Measurements from ENCODE around the gene CYP2S1. TPM values are rescaled to one million over a fixed set of nuclear protein-coding genes. Genes with fewer than 3 reads are reported as not detected.

CYP2S1 gene
- total and polyA plus RNA-seq, 9 of the 15 experiments (the other 6 are each of a cell fraction or from before 2014, with no cell fraction given) = 0.07 to 1.9 (median 0.41) TPM

DNA sequence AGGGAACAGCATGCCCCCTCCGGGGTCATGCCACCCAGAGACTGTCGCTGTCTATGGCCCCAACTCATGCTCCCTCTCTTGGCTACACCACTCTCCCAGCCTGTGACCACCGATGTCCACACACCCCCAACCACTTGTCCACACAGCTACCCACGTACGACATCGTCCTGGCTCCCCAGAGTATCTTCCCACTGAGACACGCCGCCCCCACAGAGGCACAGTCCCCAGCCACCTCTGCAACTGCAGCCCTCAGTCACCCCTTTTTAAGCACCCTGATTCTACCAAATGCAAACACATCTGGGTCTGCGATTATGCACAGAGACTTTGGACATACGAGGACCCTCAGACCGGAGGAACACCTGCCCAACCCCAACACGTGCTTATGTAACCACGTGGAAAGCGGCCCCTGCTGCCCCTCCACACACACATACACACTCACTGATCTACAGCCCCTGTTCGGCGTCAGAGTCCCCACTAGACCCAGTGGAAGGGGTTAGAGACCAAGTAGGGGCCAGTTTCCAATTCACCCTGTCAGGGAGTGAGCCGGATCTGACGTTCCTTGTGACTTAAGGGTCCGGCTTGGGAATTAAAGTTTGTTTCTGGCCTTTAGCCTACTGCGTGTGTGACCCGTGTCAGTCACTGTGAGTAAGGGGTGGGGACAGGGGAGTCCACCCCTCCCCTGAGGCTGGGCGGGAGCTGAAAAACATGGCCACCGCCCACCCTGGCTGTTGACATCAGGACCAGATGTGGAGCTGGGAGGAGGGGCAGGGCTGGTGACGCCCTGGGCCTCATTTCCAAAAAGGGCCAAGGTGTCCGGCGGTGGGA is 14.1 kb downstream of the CYP2S1 start (continued):
- TF ChIP-seq, protein P1, sequence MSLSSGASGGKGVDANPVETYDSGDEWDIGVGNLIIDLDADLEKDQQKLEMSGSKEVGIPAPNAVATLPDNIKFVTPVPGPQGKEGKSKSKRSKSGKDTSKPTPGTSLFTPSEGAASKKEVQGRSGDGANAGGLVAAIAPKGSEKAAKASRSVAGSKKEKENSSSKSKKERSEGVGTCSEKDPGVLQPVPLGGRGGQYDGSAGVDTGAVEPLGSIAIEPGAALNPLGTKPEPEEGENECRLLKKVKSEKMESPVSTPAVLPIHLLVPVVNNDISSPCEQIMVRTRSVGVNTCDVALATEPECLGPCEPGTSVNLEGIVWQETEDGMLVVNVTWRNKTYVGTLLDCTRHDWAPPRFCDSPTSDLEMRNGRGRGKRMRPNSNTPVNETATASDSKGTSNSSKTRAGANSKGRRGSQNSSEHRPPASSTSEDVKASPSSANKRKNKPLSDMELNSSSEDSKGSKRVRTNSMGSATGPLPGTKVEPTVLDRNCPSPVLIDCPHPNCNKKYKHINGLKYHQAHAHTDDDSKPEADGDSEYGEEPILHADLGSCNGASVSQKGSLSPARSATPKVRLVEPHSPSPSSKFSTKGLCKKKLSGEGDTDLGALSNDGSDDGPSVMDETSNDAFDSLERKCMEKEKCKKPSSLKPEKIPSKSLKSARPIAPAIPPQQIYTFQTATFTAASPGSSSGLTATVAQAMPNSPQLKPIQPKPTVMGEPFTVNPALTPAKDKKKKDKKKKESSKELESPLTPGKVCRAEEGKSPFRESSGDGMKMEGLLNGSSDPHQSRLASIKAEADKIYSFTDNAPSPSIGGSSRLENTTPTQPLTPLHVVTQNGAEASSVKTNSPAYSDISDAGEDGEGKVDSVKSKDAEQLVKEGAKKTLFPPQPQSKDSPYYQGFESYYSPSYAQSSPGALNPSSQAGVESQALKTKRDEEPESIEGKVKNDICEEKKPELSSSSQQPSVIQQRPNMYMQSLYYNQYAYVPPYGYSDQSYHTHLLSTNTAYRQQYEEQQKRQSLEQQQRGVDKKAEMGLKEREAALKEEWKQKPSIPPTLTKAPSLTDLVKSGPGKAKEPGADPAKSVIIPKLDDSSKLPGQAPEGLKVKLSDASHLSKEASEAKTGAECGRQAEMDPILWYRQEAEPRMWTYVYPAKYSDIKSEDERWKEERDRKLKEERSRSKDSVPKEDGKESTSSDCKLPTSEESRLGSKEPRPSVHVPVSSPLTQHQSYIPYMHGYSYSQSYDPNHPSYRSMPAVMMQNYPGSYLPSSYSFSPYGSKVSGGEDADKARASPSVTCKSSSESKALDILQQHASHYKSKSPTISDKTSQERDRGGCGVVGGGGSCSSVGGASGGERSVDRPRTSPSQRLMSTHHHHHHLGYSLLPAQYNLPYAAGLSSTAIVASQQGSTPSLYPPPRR (CRISPR knock-in tag; IDR thresholded peaks at IDR 0.05; ENCODE audit: borderline replicate concordance) = no peak
- TF ChIP-seq, protein P2, sequence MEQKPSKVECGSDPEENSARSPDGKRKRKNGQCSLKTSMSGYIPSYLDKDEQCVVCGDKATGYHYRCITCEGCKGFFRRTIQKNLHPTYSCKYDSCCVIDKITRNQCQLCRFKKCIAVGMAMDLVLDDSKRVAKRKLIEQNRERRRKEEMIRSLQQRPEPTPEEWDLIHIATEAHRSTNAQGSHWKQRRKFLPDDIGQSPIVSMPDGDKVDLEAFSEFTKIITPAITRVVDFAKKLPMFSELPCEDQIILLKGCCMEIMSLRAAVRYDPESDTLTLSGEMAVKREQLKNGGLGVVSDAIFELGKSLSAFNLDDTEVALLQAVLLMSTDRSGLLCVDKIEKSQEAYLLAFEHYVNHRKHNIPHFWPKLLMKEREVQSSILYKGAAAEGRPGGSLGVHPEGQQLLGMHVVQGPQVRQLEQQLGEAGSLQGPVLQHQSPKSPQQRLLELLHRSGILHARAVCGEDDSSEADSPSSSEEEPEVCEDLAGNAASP (IDR thresholded peaks at IDR 0.05) = no peak
- TF ChIP-seq ARID3A (IDR thresholded peaks at IDR 0.05; ENCODE audit: borderline replicate concordance, low read depth, low read length) = no peak
- TF ChIP-seq ZNF184 (CRISPR knock-in tag; IDR thresholded peaks at IDR 0.05) = no peak
- TF ChIP-seq, protein P3, sequence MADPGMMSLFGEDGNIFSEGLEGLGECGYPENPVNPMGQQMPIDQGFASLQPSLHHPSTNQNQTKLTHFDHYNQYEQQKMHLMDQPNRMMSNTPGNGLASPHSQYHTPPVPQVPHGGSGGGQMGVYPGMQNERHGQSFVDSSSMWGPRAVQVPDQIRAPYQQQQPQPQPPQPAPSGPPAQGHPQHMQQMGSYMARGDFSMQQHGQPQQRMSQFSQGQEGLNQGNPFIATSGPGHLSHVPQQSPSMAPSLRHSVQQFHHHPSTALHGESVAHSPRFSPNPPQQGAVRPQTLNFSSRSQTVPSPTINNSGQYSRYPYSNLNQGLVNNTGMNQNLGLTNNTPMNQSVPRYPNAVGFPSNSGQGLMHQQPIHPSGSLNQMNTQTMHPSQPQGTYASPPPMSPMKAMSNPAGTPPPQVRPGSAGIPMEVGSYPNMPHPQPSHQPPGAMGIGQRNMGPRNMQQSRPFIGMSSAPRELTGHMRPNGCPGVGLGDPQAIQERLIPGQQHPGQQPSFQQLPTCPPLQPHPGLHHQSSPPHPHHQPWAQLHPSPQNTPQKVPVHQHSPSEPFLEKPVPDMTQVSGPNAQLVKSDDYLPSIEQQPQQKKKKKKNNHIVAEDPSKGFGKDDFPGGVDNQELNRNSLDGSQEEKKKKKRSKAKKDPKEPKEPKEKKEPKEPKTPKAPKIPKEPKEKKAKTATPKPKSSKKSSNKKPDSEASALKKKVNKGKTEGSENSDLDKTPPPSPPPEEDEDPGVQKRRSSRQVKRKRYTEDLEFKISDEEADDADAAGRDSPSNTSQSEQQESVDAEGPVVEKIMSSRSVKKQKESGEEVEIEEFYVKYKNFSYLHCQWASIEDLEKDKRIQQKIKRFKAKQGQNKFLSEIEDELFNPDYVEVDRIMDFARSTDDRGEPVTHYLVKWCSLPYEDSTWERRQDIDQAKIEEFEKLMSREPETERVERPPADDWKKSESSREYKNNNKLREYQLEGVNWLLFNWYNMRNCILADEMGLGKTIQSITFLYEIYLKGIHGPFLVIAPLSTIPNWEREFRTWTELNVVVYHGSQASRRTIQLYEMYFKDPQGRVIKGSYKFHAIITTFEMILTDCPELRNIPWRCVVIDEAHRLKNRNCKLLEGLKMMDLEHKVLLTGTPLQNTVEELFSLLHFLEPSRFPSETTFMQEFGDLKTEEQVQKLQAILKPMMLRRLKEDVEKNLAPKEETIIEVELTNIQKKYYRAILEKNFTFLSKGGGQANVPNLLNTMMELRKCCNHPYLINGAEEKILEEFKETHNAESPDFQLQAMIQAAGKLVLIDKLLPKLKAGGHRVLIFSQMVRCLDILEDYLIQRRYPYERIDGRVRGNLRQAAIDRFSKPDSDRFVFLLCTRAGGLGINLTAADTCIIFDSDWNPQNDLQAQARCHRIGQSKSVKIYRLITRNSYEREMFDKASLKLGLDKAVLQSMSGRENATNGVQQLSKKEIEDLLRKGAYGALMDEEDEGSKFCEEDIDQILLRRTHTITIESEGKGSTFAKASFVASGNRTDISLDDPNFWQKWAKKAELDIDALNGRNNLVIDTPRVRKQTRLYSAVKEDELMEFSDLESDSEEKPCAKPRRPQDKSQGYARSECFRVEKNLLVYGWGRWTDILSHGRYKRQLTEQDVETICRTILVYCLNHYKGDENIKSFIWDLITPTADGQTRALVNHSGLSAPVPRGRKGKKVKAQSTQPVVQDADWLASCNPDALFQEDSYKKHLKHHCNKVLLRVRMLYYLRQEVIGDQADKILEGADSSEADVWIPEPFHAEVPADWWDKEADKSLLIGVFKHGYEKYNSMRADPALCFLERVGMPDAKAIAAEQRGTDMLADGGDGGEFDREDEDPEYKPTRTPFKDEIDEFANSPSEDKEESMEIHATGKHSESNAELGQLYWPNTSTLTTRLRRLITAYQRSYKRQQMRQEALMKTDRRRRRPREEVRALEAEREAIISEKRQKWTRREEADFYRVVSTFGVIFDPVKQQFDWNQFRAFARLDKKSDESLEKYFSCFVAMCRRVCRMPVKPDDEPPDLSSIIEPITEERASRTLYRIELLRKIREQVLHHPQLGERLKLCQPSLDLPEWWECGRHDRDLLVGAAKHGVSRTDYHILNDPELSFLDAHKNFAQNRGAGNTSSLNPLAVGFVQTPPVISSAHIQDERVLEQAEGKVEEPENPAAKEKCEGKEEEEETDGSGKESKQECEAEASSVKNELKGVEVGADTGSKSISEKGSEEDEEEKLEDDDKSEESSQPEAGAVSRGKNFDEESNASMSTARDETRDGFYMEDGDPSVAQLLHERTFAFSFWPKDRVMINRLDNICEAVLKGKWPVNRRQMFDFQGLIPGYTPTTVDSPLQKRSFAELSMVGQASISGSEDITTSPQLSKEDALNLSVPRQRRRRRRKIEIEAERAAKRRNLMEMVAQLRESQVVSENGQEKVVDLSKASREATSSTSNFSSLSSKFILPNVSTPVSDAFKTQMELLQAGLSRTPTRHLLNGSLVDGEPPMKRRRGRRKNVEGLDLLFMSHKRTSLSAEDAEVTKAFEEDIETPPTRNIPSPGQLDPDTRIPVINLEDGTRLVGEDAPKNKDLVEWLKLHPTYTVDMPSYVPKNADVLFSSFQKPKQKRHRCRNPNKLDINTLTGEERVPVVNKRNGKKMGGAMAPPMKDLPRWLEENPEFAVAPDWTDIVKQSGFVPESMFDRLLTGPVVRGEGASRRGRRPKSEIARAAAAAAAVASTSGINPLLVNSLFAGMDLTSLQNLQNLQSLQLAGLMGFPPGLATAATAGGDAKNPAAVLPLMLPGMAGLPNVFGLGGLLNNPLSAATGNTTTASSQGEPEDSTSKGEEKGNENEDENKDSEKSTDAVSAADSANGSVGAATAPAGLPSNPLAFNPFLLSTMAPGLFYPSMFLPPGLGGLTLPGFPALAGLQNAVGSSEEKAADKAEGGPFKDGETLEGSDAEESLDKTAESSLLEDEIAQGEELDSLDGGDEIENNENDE (IDR thresholded peaks at IDR 0.05; ENCODE audit: low read depth, low read length) = no peak
